ENCODE results near the gene CHST9.
"Not testable (repeated sequence)": the region's sequence is repeated elsewhere in the genome, so short reads cannot be mapped to it uniquely, and the experiment has no call there.

Gene CHST9

GRCh38 chr18:27185897-27186296 is 789 bp upstream of the CHST9 start:
- H3K4me3 Mint-ChIP-seq: no peak overlapping the region
- ATAC-seq (no peak), DNase-seq (no peak)
- peaks cover 0 to 7% of the 10 kb centered on the region in 2 donors for H3K9me3 Mint-ChIP-seq
- H3K27me3 Mint-ChIP-seq: peaks cover 40% of the 10 kb centered on the region
- H3K4me1 Mint-ChIP-seq: no peaks in the 10 kb centered on the region
- no peak overlapping the region for H3K27ac Mint-ChIP-seq

GRCh38 chr18:27184115-27185024 is 738 bp downstream of the CHST9 start:
- Mint-ChIP-seq H3K4me1 (no peaks in the 10 kb centered on the region), H3K9me3 (peaks cover 0 to 7% of the 10 kb centered on the region in 2 donors), H3K27me3 (peaks cover 40% of the 10 kb centered on the region), H3K4me3 (no peak overlapping the region), H3K27ac (no peak overlapping the region)
- no peak for DNase-seq
- ATAC-seq: no peak

- Mint-ChIP-seq H3K27me3 (peaks cover 38% of the 10 kb centered on the region), H3K4me3 (no peak overlapping the region), H3K4me1 (no peaks in the 10 kb centered on the region), H3K27ac (no peak overlapping the region), H3K9me3 (peaks cover 0 to 7% of the 10 kb centered on the region in 2 donors)
- no peak for DNase-seq
- no peak for ATAC-seq
Measured at GRCh38 chr18:27181726-27182125, 3.4 kb downstream of the CHST9 start.

GRCh38 chr18:27178424-27178823 is 6.7 kb downstream of the CHST9 start:
- ATAC-seq (no peak), DNase-seq (no peak)
- no peak overlapping the region for H3K4me3 Mint-ChIP-seq
- H3K27me3 Mint-ChIP-seq: peaks cover 7% of the 10 kb centered on the region
- no peak overlapping the region for H3K27ac Mint-ChIP-seq
- no peaks in the 10 kb centered on the region for H3K4me1 Mint-ChIP-seq
- H3K9me3 Mint-ChIP-seq: peaks cover 6% of the 10 kb centered on the region in 2 donors

- H3K4me3 Mint-ChIP-seq: no peak overlapping the region
- H3K27me3 Mint-ChIP-seq: no peaks in the 10 kb centered on the region
- H3K9me3 Mint-ChIP-seq: peaks cover 6% of the 10 kb centered on the region in 2 donors
- ATAC-seq (no peak), DNase-seq (no peak)
- no peak overlapping the region for H3K27ac Mint-ChIP-seq
- H3K4me1 Mint-ChIP-seq: no peaks in the 10 kb centered on the region
Measured at GRCh38 chr18:27175914-27176313, 9.2 kb downstream of the CHST9 start.

GRCh38 chr18:27175245-27175644 is 9.9 kb downstream of the CHST9 start:
- H3K27me3 Mint-ChIP-seq: no peaks in the 10 kb centered on the region
- peaks cover 6% of the 10 kb centered on the region in 2 donors for H3K9me3 Mint-ChIP-seq
- DNase-seq: no peak
- H3K27ac Mint-ChIP-seq: no peak overlapping the region
- no peak overlapping the region for H3K4me3 Mint-ChIP-seq
- no peaks in the 10 kb centered on the region for H3K4me1 Mint-ChIP-seq
- no peak for ATAC-seq

- H3K27me3 Mint-ChIP-seq: no peaks in the 10 kb centered on the region
- H3K9me3 Mint-ChIP-seq: peaks cover 6 to 13% of the 10 kb centered on the region in 2 donors
- ATAC-seq (no peak), DNase-seq (no peak)
- H3K4me3 Mint-ChIP-seq: no peak overlapping the region
- no peak overlapping the region for H3K27ac Mint-ChIP-seq
- H3K4me1 Mint-ChIP-seq: no peaks in the 10 kb centered on the region
Measured at GRCh38 chr18:27171993-27172392, 13.1 kb downstream of the CHST9 start.

GRCh38 chr18:27165412-27165811 is 19.7 kb downstream of the CHST9 start:
- no peak overlapping the region for H3K4me3 Mint-ChIP-seq
- no peak overlapping the region for H3K27ac Mint-ChIP-seq
- H3K9me3 Mint-ChIP-seq: peaks cover 0 to 31% of the 10 kb centered on the region in 2 donors
- H3K4me1 Mint-ChIP-seq: no peaks in the 10 kb centered on the region
- ATAC-seq: no peak
- no peaks in the 10 kb centered on the region for H3K27me3 Mint-ChIP-seq
- no peak for DNase-seq

- no peak overlapping the region for H3K4me3 Mint-ChIP-seq
- H3K27me3 Mint-ChIP-seq: no peaks in the 10 kb centered on the region
- H3K27ac Mint-ChIP-seq: peak overlapping the region in 1 of 2 donors; percentile 2
- ATAC-seq (no peak), DNase-seq (no peak)
- peaks cover 0 to 31% of the 10 kb centered on the region in 2 donors for H3K9me3 Mint-ChIP-seq
- no peaks in the 10 kb centered on the region for H3K4me1 Mint-ChIP-seq
Measured at GRCh38 chr18:27164905-27165304, 20.2 kb downstream of the CHST9 start.

- not testable (repeated sequence) for H3K27ac Mint-ChIP-seq, H3K4me3 Mint-ChIP-seq, DNase-seq, ATAC-seq, H3K27me3 Mint-ChIP-seq, H3K4me1 Mint-ChIP-seq
- peaks cover 0 to 31% of the 10 kb centered on the region in 2 donors for H3K9me3 Mint-ChIP-seq
Measured at GRCh38 chr18:27163197-27163716, 21.9 kb downstream of the CHST9 start.

GRCh38 chr18:27149240-27149639 is 35.9 kb downstream of the CHST9 start:
- H3K4me3 Mint-ChIP-seq, DNase-seq, H3K4me1 Mint-ChIP-seq, H3K27ac Mint-ChIP-seq, ATAC-seq, H3K27me3 Mint-ChIP-seq: not testable (repeated sequence)
- H3K9me3 Mint-ChIP-seq: peaks cover 30 to 37% of the 10 kb centered on the region in 2 donors

- no peak overlapping the region for H3K27ac Mint-ChIP-seq
- peaks cover 11 to 19% of the 10 kb centered on the region in 2 donors for H3K9me3 Mint-ChIP-seq
- no peaks in the 10 kb centered on the region for H3K4me1 Mint-ChIP-seq
- DNase-seq: no peak
- no peaks in the 10 kb centered on the region for H3K27me3 Mint-ChIP-seq
- H3K4me3 Mint-ChIP-seq: no peak overlapping the region
- ATAC-seq: no peak
Measured at GRCh38 chr18:27144672-27145071, 40.4 kb downstream of the CHST9 start.

GRCh38 chr18:27143580-27144287 is 41.4 kb downstream of the CHST9 start:
- Mint-ChIP-seq H3K27ac (no peak overlapping the region), H3K4me1 (no peaks in the 10 kb centered on the region), H3K27me3 (no peaks in the 10 kb centered on the region), H3K4me3 (no peak overlapping the region), H3K9me3 (peaks cover 8 to 15% of the 10 kb centered on the region in 2 donors)
- no peak for DNase-seq
- no peak for ATAC-seq

- Mint-ChIP-seq H3K9me3 (peaks cover 10 to 14% of the 10 kb centered on the region in 2 donors), H3K27ac (no peak overlapping the region), H3K27me3 (no peaks in the 10 kb centered on the region), H3K4me1 (no peaks in the 10 kb centered on the region), H3K4me3 (no peak overlapping the region)
- DNase-seq: no peak
- no peak for ATAC-seq
Measured at GRCh38 chr18:27142891-27143290, 42.2 kb downstream of the CHST9 start.

GRCh38 chr18:27141876-27142275 is 43.2 kb downstream of the CHST9 start:
- ATAC-seq (no peak), DNase-seq (no peak)
- Mint-ChIP-seq H3K4me1 (no peaks in the 10 kb centered on the region), H3K27me3 (no peaks in the 10 kb centered on the region), H3K27ac (no peak overlapping the region), H3K9me3 (peaks cover 6% of the 10 kb centered on the region in 2 donors), H3K4me3 (no peak overlapping the region)

- H3K4me3 Mint-ChIP-seq: no peak overlapping the region
- H3K4me1 Mint-ChIP-seq: no peaks in the 10 kb centered on the region
- DNase-seq (no peak), ATAC-seq (no peak)
- no peak overlapping the region for H3K27ac Mint-ChIP-seq
- H3K27me3 Mint-ChIP-seq: no peaks in the 10 kb centered on the region
- peaks cover 9 to 12% of the 10 kb centered on the region in 2 donors for H3K9me3 Mint-ChIP-seq
Measured at GRCh38 chr18:27138079-27138478, 47.0 kb downstream of the CHST9 start.
